ENCODE data around the gene SLC22A7.

DNA sequence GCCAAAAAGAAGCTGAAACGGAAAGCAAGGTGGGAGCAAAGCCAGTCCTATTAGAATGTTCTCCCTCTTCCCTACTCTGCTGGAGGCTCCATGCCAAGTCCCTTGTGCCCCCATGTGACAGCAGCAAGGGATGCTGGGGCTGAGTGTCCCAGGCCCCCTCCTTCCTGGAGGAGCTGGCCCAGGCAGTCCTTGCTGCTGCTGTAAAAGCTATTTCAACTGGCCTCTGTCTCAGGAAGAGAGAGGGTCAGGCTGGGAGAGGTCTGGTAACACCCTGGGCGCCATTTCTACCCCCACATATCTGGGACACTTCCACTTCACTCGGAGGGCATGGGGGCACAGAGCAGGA lies 29.7 kb upstream of the SLC22A7 start:
- TF ChIP-seq CTCF (IDR thresholded peaks at IDR 0.05) (no peak), POLR2A (IDR thresholded peaks at IDR 0.05) (no peak)

Measured in tibial nerve (tissue), 3 donors.